ENCODE data around the gene ZNF77. TPM values are rescaled to one million over a fixed set of nuclear protein-coding genes. Genes with fewer than 3 reads are reported as not detected.

The ZNF77 gene
- total RNA-seq, 1 donor from 2014 or later: 5.5 TPM

DNA sequence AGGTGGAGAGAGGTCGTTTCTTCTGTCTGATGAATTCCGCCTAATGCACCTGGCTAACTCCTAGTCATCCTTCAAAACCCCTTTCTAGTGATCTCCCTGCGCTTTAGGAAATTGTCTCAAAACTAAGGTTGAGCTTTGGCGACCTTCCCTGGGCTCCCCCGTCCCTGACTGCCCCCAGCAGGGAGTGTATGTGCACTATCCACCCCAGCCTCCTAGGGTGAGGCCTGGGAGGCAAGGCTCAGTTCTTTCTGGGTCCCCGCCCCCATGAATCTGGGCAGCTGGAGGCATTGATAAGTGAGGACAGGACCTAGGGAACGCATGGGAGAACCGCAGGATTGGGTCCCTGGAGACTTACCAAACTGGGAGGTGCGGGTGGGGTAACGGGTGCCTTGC is 33.0 kb upstream of the ZNF77 start:
- H3K36me3 Mint-ChIP-seq (ENCODE audit: low read depth, unreplicated experiment): no peaks in the 10 kb centered on the region
- H3K4me3 Mint-ChIP-seq (ENCODE audit: unreplicated experiment): no peak overlapping the region
- H3K4me1 Mint-ChIP-seq (ENCODE audit: unreplicated experiment): peaks cover 12% of the 10 kb centered on the region
- H3K9me3 Mint-ChIP-seq (ENCODE audit: unreplicated experiment): no peaks in the 10 kb centered on the region
- no peak overlapping the region for H3K27ac Mint-ChIP-seq (ENCODE audit: unreplicated experiment)
- H3K27me3 Mint-ChIP-seq (ENCODE audit: unreplicated experiment): peaks cover 7% of the 10 kb centered on the region
- no peak for DNase-seq (ENCODE audit: low spot score)
- TF ChIP-seq, protein P1, sequence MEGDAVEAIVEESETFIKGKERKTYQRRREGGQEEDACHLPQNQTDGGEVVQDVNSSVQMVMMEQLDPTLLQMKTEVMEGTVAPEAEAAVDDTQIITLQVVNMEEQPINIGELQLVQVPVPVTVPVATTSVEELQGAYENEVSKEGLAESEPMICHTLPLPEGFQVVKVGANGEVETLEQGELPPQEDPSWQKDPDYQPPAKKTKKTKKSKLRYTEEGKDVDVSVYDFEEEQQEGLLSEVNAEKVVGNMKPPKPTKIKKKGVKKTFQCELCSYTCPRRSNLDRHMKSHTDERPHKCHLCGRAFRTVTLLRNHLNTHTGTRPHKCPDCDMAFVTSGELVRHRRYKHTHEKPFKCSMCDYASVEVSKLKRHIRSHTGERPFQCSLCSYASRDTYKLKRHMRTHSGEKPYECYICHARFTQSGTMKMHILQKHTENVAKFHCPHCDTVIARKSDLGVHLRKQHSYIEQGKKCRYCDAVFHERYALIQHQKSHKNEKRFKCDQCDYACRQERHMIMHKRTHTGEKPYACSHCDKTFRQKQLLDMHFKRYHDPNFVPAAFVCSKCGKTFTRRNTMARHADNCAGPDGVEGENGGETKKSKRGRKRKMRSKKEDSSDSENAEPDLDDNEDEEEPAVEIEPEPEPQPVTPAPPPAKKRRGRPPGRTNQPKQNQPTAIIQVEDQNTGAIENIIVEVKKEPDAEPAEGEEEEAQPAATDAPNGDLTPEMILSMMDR (IDR thresholded peaks at IDR 0.05; ENCODE audit: unreplicated experiment): no peak

DNA sequence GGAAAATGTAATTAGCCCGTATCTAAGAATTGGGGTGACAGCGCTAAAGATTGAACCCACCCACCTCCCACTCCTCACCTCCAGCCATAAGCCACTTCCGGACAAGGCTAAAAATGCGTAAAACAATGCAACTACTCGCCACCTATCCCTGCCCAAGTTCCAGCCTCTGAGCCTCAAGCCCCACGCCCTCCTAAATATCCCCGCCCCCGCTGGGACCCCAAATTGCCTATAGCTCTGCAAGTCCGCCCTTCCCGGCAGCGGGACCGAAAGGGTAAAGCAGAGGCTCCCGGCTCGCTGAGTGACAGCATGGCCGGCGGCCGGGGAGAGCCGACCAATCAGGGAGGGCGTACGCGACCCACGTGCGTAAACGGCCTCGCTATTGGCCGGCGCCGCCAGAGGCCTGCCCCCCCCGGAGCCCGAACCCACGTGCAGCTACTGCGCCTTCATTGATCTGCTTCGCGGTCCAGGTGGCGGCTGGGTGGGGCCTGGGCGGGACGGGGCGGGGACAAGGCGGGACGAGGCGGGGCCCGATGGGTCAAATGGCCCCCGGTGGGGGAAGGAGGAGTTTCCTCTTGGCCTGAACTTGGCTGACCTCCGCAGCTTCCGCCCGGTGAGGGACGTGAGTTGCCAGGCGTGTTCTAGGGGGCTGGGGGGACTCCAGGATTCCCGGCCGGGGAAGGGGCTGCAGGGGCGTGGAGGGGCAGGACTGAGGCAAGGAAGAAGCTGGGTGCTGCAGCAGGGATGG is 32.4 kb upstream of the ZNF77 start, which contains the start of gene TLE6:
TLE6 (plus strand) TSS at position 564 of the 745 bp plus-strand sequence. CDS start 670 bp downstream, outside the sequence.
- no peaks in the 10 kb centered on the region for H3K36me3 Mint-ChIP-seq (ENCODE audit: low read depth, unreplicated experiment)
- TF ChIP-seq, protein P1 (IDR thresholded peaks at IDR 0.05; ENCODE audit: unreplicated experiment): no peak
- H3K27ac Mint-ChIP-seq (ENCODE audit: unreplicated experiment): no peak within 1 kb of the TSS
- peak within 1 kb of the TSS; percentile 73 for H3K4me3 Mint-ChIP-seq (ENCODE audit: unreplicated experiment)
- H3K27me3 Mint-ChIP-seq (ENCODE audit: unreplicated experiment): peaks cover 7% of the 10 kb centered on the region
- no peaks in the 10 kb centered on the region for H3K9me3 Mint-ChIP-seq (ENCODE audit: unreplicated experiment)
- peak; percentile 94 for DNase-seq (ENCODE audit: low spot score)
- peaks cover 12% of the 10 kb centered on the region for H3K4me1 Mint-ChIP-seq (ENCODE audit: unreplicated experiment)

DNA sequence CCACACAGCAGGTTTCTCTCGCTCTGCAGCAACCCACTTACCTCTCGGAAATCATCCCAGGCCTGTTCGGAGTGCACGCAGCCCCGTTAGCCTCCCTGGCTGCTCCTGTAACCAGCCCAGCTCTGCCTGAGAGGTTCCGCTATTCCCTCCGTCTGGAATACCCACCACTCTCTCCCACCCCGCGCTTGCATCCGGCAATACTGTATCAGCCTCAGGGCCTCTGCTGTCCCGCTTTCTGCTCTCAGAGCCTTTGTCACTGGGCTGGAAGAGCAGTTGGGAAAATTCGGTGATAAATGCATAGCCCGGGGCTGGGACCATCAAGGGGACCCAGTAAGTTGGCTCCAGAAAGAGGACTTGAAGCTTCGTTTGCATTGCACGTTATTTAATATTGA is 31.8 kb upstream of the ZNF77 start:
- peaks cover 7% of the 10 kb centered on the region for H3K27me3 Mint-ChIP-seq (ENCODE audit: unreplicated experiment)
- H3K4me3 Mint-ChIP-seq (ENCODE audit: unreplicated experiment): peak overlapping the region; percentile 73
- no peak overlapping the region for H3K27ac Mint-ChIP-seq (ENCODE audit: unreplicated experiment)
- no peaks in the 10 kb centered on the region for H3K36me3 Mint-ChIP-seq (ENCODE audit: low read depth, unreplicated experiment)
- peaks cover 14% of the 10 kb centered on the region for H3K4me1 Mint-ChIP-seq (ENCODE audit: unreplicated experiment)
- no peaks in the 10 kb centered on the region for H3K9me3 Mint-ChIP-seq (ENCODE audit: unreplicated experiment)
- TF ChIP-seq, protein P1 (IDR thresholded peaks at IDR 0.05; ENCODE audit: unreplicated experiment): no peak
- no peak for DNase-seq (ENCODE audit: low spot score)

DNA sequence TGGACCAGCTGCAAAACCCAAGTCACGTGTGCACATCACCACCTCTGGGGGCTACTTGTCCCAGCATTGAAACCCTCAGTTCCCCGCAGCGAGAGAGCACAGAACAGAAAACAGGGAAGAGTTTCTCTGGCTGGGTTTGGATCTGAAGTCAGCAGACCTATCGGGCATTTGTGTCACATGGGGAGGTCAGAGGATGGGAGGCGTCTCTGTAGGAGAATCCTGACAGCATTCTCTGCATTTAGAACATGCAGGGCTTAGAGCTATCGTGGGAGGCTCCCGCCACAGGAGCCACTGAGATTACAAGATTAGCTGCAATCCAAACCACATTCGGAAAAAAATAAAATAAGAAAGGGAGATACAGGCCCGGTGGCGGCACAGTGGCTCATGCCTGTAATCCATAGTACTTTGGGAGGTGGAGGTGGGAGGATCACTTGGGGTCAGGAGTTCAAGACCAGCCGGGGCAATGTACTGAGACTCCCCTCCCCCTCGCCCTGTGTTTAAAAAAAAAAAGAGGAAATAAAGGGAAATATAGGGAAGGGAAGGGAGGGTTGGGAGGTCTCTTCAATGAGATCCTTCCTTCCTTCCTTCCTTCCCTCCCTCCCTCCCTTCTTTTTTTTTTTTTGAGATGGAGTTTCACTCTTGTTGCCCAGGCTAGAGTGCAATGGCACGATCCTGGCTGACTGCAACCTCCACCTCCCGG is 29.7 kb upstream of the ZNF77 start:
- DNase-seq (ENCODE audit: low spot score): no peak
- Mint-ChIP-seq H3K27ac (ENCODE audit: unreplicated experiment) (peak overlapping the region; percentile 31), H3K36me3 (ENCODE audit: low read depth, unreplicated experiment) (no peaks in the 10 kb centered on the region), H3K4me1 (ENCODE audit: unreplicated experiment) (peaks cover 17% of the 10 kb centered on the region), H3K4me3 (ENCODE audit: unreplicated experiment) (no peak overlapping the region), H3K27me3 (ENCODE audit: unreplicated experiment) (peaks cover 5% of the 10 kb centered on the region), H3K9me3 (ENCODE audit: unreplicated experiment) (no peaks in the 10 kb centered on the region)
- TF ChIP-seq, protein P1 (IDR thresholded peaks at IDR 0.05; ENCODE audit: unreplicated experiment): no peak

DNA sequence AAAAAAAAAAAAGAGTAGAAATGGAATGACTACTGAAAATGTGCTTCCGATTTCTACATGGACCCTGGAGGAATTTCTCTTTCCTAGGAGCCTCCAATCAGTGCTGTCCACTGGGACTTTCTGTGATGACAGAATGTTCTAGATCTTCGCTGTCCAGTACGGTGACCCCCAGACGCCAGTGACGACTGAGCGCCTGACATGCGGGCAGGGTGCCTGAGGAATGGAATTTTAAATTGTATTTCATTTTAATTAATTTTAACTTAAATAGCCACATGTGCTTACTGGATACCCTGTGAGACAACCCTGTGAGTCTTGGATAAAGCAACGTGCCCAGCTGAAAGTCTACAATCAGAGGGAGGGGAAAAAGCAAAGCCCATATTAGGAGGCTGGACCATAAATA is 28.5 kb upstream of the ZNF77 start:
- no peaks in the 10 kb centered on the region for H3K36me3 Mint-ChIP-seq (ENCODE audit: low read depth, unreplicated experiment)
- H3K4me1 Mint-ChIP-seq (ENCODE audit: unreplicated experiment): peaks cover 17% of the 10 kb centered on the region
- no peak for DNase-seq (ENCODE audit: low spot score)
- H3K4me3 Mint-ChIP-seq (ENCODE audit: unreplicated experiment): no peak overlapping the region
- TF ChIP-seq, protein P1 (IDR thresholded peaks at IDR 0.05; ENCODE audit: unreplicated experiment): no peak
- H3K9me3 Mint-ChIP-seq (ENCODE audit: unreplicated experiment): no peaks in the 10 kb centered on the region
- H3K27ac Mint-ChIP-seq (ENCODE audit: unreplicated experiment): no peak overlapping the region
- peaks cover 2% of the 10 kb centered on the region for H3K27me3 Mint-ChIP-seq (ENCODE audit: unreplicated experiment)
